ENCODE results near the gene PCNX2.

Gene PCNX2

GRCh38 chr1:233294913-233295236 is 650 bp downstream of the PCNX2 start:
- Histone ChIP-seq H3K27me3 (replicated peaks in 2 of 5; ENCODE audit: control insufficient read depth in 4 of 5, insufficient read depth in 5 of 5, low read length in 4 of 5) (no peaks in the 10 kb centered on the region), H3K36me3 (ENCODE audit: control insufficient read depth in 4 of 4, insufficient read depth in 4 of 4, low read length in 3 of 4) (no peaks in the 10 kb centered on the region), H3K4me1 (ENCODE audit: control extremely low read depth in 1 of 4, control insufficient read depth in 4 of 4, insufficient read depth in 4 of 4, low read length in 3 of 4) (peaks cover 0 to 27% (median 15%) of the 10 kb centered on the region in 4 experiments), H3K4me3 (ENCODE audit: control insufficient read depth in 1 of 7, extremely low read depth in 1 of 7, insufficient read depth in 4 of 7, low read depth in 2 of 7, low read length in 6 of 7) (peak overlapping the region; percentile 61 to 93 (median 73)), H3K9me3 (ENCODE audit: control extremely low read depth in 1 of 5, control insufficient read depth in 4 of 5, insufficient read depth in 2 of 5, low read depth in 1 of 5, low read length in 4 of 5) (no peaks in the 10 kb centered on the region), H3K27ac (ENCODE audit: insufficient read depth in 1 of 2, low read depth in 1 of 2, low read length in 2 of 2, poor library complexity in 1 of 2, severe bottlenecking in 2 of 2) (peak overlapping the region in 1 of 2 experiments; percentile 64)
- 5% methylated on average over 8 of the region's 8 CpGs for WGBS (ENCODE audit: insufficient coverage)
- POLR2A ChIA-PET, result no interaction called here
- DNase-seq, result peak; percentile 60 to 92 (median 78)
- CTCF ChIA-PET, result interaction anchor here (0.6 to 1.2 kb wide), 2 partner anchors 22 to 687 kb away, joined by 3 read pairs; no protein-coding TSS in a partner anchor

- 100% methylated on average over 1 of the region's 3 CpGs for WGBS (ENCODE audit: insufficient coverage)
- peaks cover 0 to 27% (median 15%) of the 10 kb centered on the region in 4 experiments for H3K4me1 ChIP-seq (ENCODE audit: control extremely low read depth in 1 of 4, control insufficient read depth in 4 of 4, insufficient read depth in 4 of 4, low read length in 3 of 4)
- DNase-seq, result no peak
- H3K4me3 ChIP-seq (ENCODE audit: control insufficient read depth in 1 of 7, extremely low read depth in 1 of 7, insufficient read depth in 4 of 7, low read depth in 2 of 7, low read length in 6 of 7), result no peak overlapping the region
- H3K27ac ChIP-seq (ENCODE audit: insufficient read depth in 1 of 2, low read depth in 1 of 2, low read length in 2 of 2, poor library complexity in 1 of 2, severe bottlenecking in 2 of 2), result no peak overlapping the region
- no peaks in the 10 kb centered on the region for H3K36me3 ChIP-seq (ENCODE audit: control insufficient read depth in 4 of 4, insufficient read depth in 4 of 4, low read length in 3 of 4)
- H3K9me3 ChIP-seq (ENCODE audit: control extremely low read depth in 1 of 5, control insufficient read depth in 4 of 5, insufficient read depth in 2 of 5, low read depth in 1 of 5, low read length in 4 of 5), result no peaks in the 10 kb centered on the region
- no peaks in the 10 kb centered on the region for H3K27me3 ChIP-seq (replicated peaks in 2 of 5; ENCODE audit: control insufficient read depth in 4 of 5, insufficient read depth in 5 of 5, low read length in 4 of 5)
- ChIA-PET POLR2A (no interaction called here), CTCF (interaction anchor here (1.0 kb wide), 1 partner anchor 12 kb away, joined by 4 read pairs; no protein-coding TSS in a partner anchor)
These were observed 1.7 kb downstream of the PCNX2 start for GRCh38 chr1:233293556-233294446.

GRCh38 chr1:233290396-233291034 is 5.0 kb downstream of the PCNX2 start:
- peaks cover 0 to 2% (median 0%) of the 10 kb centered on the region in 4 experiments for H3K36me3 ChIP-seq (ENCODE audit: control insufficient read depth in 4 of 4, insufficient read depth in 4 of 4, low read length in 3 of 4)
- ChIA-PET CTCF (no interaction called here), POLR2A (no interaction called here)
- DNase-seq, result peak in 2 of 3 donors; percentile 57 to 58
- H3K27ac ChIP-seq (ENCODE audit: insufficient read depth in 1 of 2, low read depth in 1 of 2, low read length in 2 of 2, poor library complexity in 1 of 2, severe bottlenecking in 2 of 2), result no peak overlapping the region
- H3K27me3 ChIP-seq (replicated peaks in 2 of 5; ENCODE audit: control insufficient read depth in 4 of 5, insufficient read depth in 5 of 5, low read length in 4 of 5), result no peaks in the 10 kb centered on the region
- peak overlapping the region in 1 of 7 experiments; percentile 26 for H3K4me3 ChIP-seq (ENCODE audit: control insufficient read depth in 1 of 7, extremely low read depth in 1 of 7, insufficient read depth in 4 of 7, low read depth in 2 of 7, low read length in 6 of 7)
- H3K4me1 ChIP-seq (ENCODE audit: control extremely low read depth in 1 of 4, control insufficient read depth in 4 of 4, insufficient read depth in 4 of 4, low read length in 3 of 4), result peaks cover 0 to 21% (median 12%) of the 10 kb centered on the region in 4 experiments
- WGBS (ENCODE audit: insufficient coverage), result 50% methylated on average over 2 of the region's 5 CpGs
- no peaks in the 10 kb centered on the region for H3K9me3 ChIP-seq (ENCODE audit: control extremely low read depth in 1 of 5, control insufficient read depth in 4 of 5, insufficient read depth in 2 of 5, low read depth in 1 of 5, low read length in 4 of 5)

GRCh38 chr1:233289676-233290075 is 5.8 kb downstream of the PCNX2 start:
- POLR2A ChIA-PET, result no interaction called here
- Histone ChIP-seq H3K36me3 (ENCODE audit: control insufficient read depth in 4 of 4, insufficient read depth in 4 of 4, low read length in 3 of 4) (peaks cover 0 to 2% (median 0%) of the 10 kb centered on the region in 4 experiments), H3K4me3 (ENCODE audit: control insufficient read depth in 1 of 7, extremely low read depth in 1 of 7, insufficient read depth in 4 of 7, low read depth in 2 of 7, low read length in 6 of 7) (no peak overlapping the region), H3K27ac (ENCODE audit: insufficient read depth in 1 of 2, low read depth in 1 of 2, low read length in 2 of 2, poor library complexity in 1 of 2, severe bottlenecking in 2 of 2) (no peak overlapping the region), H3K27me3 (replicated peaks in 2 of 5; ENCODE audit: control insufficient read depth in 4 of 5, insufficient read depth in 5 of 5, low read length in 4 of 5) (no peaks in the 10 kb centered on the region), H3K9me3 (ENCODE audit: control extremely low read depth in 1 of 5, control insufficient read depth in 4 of 5, insufficient read depth in 2 of 5, low read depth in 1 of 5, low read length in 4 of 5) (no peaks in the 10 kb centered on the region), H3K4me1 (ENCODE audit: control extremely low read depth in 1 of 4, control insufficient read depth in 4 of 4, insufficient read depth in 4 of 4, low read length in 3 of 4) (peaks cover 0 to 14% (median 5%) of the 10 kb centered on the region in 4 experiments)
- WGBS (ENCODE audit: insufficient coverage), result 78% methylated on average over 1 of the region's 4 CpGs
- DNase-seq, result no peak
- CTCF ChIA-PET, result no interaction called here

GRCh38 chr1:233282582-233282886 is 13.0 kb downstream of the PCNX2 start:
- Histone ChIP-seq H3K27me3 (replicated peaks in 2 of 5; ENCODE audit: control insufficient read depth in 4 of 5, insufficient read depth in 5 of 5, low read length in 4 of 5) (no peaks in the 10 kb centered on the region), H3K4me1 (ENCODE audit: control extremely low read depth in 1 of 4, control insufficient read depth in 4 of 4, insufficient read depth in 4 of 4, low read length in 3 of 4) (peaks cover 5 to 14% (median 9%) of the 10 kb centered on the region in 4 experiments), H3K36me3 (ENCODE audit: control insufficient read depth in 4 of 4, insufficient read depth in 4 of 4, low read length in 3 of 4) (no peaks in the 10 kb centered on the region), H3K4me3 (ENCODE audit: control insufficient read depth in 1 of 7, extremely low read depth in 1 of 7, insufficient read depth in 4 of 7, low read depth in 2 of 7, low read length in 6 of 7) (no peak overlapping the region), H3K9me3 (ENCODE audit: control extremely low read depth in 1 of 5, control insufficient read depth in 4 of 5, insufficient read depth in 2 of 5, low read depth in 1 of 5, low read length in 4 of 5) (no peaks in the 10 kb centered on the region), H3K27ac (ENCODE audit: insufficient read depth in 1 of 2, low read depth in 1 of 2, low read length in 2 of 2, poor library complexity in 1 of 2, severe bottlenecking in 2 of 2) (no peak overlapping the region)
- no peak for DNase-seq
- ChIA-PET POLR2A (no interaction called here), CTCF (interaction anchor here (1.0 to 1.2 kb wide), 2 partner anchors 11 to 44 kb away, joined by 3 to 4 read pairs; no protein-coding TSS in a partner anchor)
- WGBS (ENCODE audit: insufficient coverage), result 100% methylated on average over 1 of the region's 3 CpGs

GRCh38 chr1:233281711-233282581 is 13.6 kb downstream of the PCNX2 start:
- no peaks in the 10 kb centered on the region for H3K36me3 ChIP-seq (ENCODE audit: control insufficient read depth in 4 of 4, insufficient read depth in 4 of 4, low read length in 3 of 4)
- 62% methylated on average over 7 of the region's 8 CpGs for WGBS (ENCODE audit: insufficient coverage)
- DNase-seq, result peak in 2 of 3 donors; percentile 45 to 60
- no peaks in the 10 kb centered on the region for H3K27me3 ChIP-seq (replicated peaks in 2 of 5; ENCODE audit: control insufficient read depth in 4 of 5, insufficient read depth in 5 of 5, low read length in 4 of 5)
- H3K4me3 ChIP-seq (ENCODE audit: control insufficient read depth in 1 of 7, extremely low read depth in 1 of 7, insufficient read depth in 4 of 7, low read depth in 2 of 7, low read length in 6 of 7), result peak overlapping the region in 1 of 7 experiments; percentile 27
- peaks cover 5 to 14% (median 9%) of the 10 kb centered on the region in 4 experiments for H3K4me1 ChIP-seq (ENCODE audit: control extremely low read depth in 1 of 4, control insufficient read depth in 4 of 4, insufficient read depth in 4 of 4, low read length in 3 of 4)
- ChIA-PET POLR2A (no interaction called here), CTCF (interaction anchor here (1.2 kb wide), 1 partner anchor 11 kb away, joined by 4 read pairs; no protein-coding TSS in a partner anchor)
- H3K27ac ChIP-seq (ENCODE audit: insufficient read depth in 1 of 2, low read depth in 1 of 2, low read length in 2 of 2, poor library complexity in 1 of 2, severe bottlenecking in 2 of 2), result no peak overlapping the region
- no peaks in the 10 kb centered on the region for H3K9me3 ChIP-seq (ENCODE audit: control extremely low read depth in 1 of 5, control insufficient read depth in 4 of 5, insufficient read depth in 2 of 5, low read depth in 1 of 5, low read length in 4 of 5)

Data from common myeloid progenitor, CD34-positive (primary cell).